Retinal pigment epithelial cell (primary cell): ENCODE results near the gene FAM210B.
A peak's percentile ranks its signal among the peaks of the same experiment; 100 is the strongest.

Experiments used
- DNase-seq: peaks from one replicate; pipeline ENCODE4 v3.0.0-alpha.2; 2010; ENCODE audit warnings: low read depth
- H3K4me3 ChIP-seq: 2 replicates; pipeline ENCODE4 v1.5.1; 2011; ENCODE audit warnings: mild to moderate bottlenecking, low read length, control low read depth, moderate library complexity
- TF ChIP-seq, protein P1 (sequence below): conservative IDR thresholded peaks from 2 replicates; pipeline ENCODE4 v1.5.1; 2011; ENCODE audit warnings: low read depth, low read length, control low read depth, inconsistent platforms

FAM210B gene

DNA sequence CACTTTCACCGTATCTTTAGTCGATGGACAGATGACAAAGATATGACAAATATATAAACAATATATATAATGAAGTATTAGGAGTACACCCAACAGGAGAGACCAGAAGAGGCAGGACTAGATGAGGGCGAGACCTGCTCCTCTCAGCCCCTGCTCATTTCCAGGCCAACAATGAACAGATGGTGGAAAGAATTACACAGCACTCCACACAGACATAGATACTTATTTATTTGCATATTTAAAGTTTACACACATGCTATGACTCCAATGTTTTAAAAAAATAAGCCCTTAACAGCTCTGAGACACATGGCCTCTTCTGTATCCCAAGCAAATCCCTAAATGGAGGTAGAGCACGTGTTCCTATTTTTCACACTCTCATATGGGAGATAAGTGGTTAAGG, 10.4 kb downstream of the FAM210B start:
- TF ChIP-seq, protein P1, sequence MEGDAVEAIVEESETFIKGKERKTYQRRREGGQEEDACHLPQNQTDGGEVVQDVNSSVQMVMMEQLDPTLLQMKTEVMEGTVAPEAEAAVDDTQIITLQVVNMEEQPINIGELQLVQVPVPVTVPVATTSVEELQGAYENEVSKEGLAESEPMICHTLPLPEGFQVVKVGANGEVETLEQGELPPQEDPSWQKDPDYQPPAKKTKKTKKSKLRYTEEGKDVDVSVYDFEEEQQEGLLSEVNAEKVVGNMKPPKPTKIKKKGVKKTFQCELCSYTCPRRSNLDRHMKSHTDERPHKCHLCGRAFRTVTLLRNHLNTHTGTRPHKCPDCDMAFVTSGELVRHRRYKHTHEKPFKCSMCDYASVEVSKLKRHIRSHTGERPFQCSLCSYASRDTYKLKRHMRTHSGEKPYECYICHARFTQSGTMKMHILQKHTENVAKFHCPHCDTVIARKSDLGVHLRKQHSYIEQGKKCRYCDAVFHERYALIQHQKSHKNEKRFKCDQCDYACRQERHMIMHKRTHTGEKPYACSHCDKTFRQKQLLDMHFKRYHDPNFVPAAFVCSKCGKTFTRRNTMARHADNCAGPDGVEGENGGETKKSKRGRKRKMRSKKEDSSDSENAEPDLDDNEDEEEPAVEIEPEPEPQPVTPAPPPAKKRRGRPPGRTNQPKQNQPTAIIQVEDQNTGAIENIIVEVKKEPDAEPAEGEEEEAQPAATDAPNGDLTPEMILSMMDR, result no peak
- no peak overlapping the region for H3K4me3 ChIP-seq
- DNase-seq, result no peak

DNA sequence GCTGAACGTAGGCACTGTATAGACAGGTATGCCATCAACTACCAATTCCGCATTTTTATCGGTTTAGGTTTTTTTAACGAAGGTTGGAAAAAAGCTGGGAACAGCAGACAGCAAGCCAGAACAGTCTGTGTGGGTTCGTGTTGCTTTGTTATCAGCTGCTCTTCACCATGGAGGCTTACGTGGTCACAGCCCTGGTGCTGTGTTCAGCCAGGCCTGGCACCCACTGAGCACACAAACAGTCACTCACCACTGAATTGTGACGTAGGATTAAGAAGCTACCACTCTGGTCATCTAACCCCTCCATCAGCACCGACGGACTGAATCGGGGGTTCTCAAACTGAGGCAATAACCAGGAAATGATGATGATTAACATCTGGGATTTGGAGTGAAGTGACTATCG, 13.2 kb downstream of the FAM210B start:
- DNase-seq, result no peak
- TF ChIP-seq, protein P1, result no peak
- no peak overlapping the region for H3K4me3 ChIP-seq

DNA sequence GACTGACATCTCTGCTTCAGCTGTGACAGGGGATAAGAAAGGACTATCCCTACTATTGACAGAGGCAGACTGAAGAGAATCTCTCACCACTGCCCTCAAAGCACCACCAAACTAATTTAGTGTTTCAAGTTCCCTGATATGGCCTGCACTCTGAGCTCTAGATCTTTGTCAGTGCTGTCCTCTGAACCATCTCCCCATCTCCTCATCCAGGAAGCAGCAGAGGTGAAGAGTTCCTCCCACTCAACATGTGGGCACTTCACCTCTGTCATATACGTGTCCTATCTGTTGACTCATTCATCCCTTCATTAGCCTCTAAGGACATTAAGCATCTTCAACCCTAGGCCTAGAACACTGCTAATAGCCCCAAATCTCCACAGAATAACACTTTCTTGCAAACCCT, 14.1 kb downstream of the FAM210B start:
- DNase-seq, result no peak
- TF ChIP-seq, protein P1, result no peak
- no peak overlapping the region for H3K4me3 ChIP-seq

DNA sequence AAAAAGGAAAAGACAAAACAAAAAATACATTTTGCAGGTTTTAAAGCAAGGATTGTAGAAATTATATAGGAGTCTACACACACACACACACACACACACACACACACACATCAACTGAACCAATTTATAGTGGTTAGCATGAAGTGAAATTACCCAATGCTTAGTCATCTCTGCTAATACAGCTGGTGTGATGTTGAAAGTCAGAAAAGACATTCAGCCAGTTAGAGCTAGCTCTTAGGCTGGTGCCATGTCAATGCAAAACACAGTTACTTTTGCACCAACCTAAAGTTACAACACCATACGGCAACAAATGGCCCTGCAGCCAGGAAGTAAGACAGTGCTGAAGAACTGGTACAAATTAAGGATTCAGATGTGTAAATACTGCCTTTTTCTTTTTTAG, 15.2 kb downstream of the FAM210B start:
- TF ChIP-seq, protein P1, result no peak
- peak; percentile 75 for DNase-seq
- H3K4me3 ChIP-seq, result no peak overlapping the region

DNA sequence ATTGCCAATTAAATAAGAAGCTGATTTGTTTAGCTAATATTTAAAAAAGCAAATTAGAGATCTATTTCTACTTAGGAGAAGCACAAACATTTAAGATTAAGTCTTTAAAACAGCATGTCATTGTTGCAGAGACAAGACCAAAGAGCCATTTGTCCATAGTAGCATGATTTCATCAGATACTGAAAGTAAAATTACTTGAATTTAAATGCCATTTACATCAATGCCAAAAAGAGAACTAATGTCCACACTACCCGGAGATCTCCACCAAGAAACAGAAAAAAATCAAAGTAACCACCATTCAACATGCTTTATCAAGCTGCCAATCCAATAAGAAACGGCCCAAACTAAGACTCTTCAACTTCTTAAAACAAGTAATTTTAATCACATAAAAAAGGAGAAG, 17.6 kb downstream of the FAM210B start:
- DNase-seq, result no peak
- TF ChIP-seq, protein P1, result no peak
- H3K4me3 ChIP-seq, result no peak overlapping the region

DNA sequence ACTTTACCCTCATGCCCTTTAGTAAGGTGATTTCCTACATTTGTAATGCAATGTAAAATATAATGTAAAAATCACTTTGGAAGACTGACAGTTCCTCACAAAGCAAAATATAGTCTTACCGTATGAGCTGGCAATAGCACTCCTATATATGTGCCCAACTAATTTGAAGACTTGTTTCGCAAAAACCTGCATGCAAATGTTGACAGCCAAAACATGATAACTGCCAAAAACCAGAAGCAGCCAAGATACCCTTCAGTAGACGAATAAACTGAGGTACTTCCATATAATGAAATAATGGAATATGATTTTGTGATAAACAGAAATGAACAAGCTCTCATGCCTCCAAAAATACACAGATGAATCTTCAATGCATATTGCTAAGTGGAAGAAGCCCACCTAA, 19.6 kb downstream of the FAM210B start:
- no peak overlapping the region for H3K4me3 ChIP-seq
- TF ChIP-seq, protein P1, result no peak
- no peak for DNase-seq

DNA sequence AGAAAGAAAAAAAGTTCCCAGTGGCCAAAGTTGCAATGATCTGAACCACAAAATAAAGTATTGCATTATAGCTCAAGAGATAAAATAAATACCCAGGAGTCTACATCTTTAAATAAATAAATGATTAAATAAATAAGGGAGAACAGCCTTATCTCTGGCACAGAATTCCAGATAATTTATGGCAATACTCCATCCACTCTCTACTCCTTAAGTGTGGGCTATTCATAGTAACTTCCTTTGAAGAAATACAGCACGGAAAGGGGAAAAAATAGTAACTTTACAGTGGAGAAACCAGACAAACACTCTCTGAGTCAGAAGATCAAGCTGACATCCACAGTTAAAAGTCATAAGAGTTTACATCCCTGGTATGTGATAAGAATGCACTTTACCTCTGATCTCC, 21.6 kb downstream of the FAM210B start:
- no peak for DNase-seq
- TF ChIP-seq, protein P1, result no peak
- no peak overlapping the region for H3K4me3 ChIP-seq
